MCF 10A (cell line): ENCODE results near the gene CEP89. TPM values are rescaled to one million over a fixed set of nuclear protein-coding genes. Genes with fewer than 3 reads are reported as not detected.
"Not testable (repeated sequence)": the region's sequence is repeated elsewhere in the genome, so short reads cannot be mapped to it uniquely, and the experiment has no call there.

Experiments
- BruUV-seq: library from RNA; stranded (reverse); fragments of 400-500 nt; replicated peaks from 2 replicates; lab custom pipeline; 2021; lab: Mats Ljungman, UMichigan
- CTCF ChIA-PET: fragments of 300-600 bp; sonication (Branson Sonifier 250); formaldehyde crosslinking; extraction: SDS; loops from one replicate; lab custom pipeline; 2021; ENCODE audit warnings: antibody characterized with exemption, inconsistent platforms; lab: Yijun Ruan, JAX
- POLR2A ChIA-PET: fragments of 300-600, 350-650 bp; sonication (Branson Sonifier 250); formaldehyde crosslinking; extraction: SDS; loops from one replicate; lab custom pipeline; 2020; ENCODE audit warnings: antibody characterized with exemption, inconsistent platforms; lab: Yijun Ruan, JAX
- DNase-seq: peaks from one replicate; pipeline ENCODE4 v3.0.0-alpha.2; 2018; ENCODE audit not compliant: unreplicated experiment
- H3K27ac Mint-ChIP-seq: one replicate; pipeline ENCODE4 v1.8.0; 2022; ENCODE audit warnings: mild to moderate bottlenecking, low read depth, mixed read lengths; ENCODE audit not compliant: unreplicated experiment
- H3K27me3 Mint-ChIP-seq: one replicate; pipeline ENCODE4 v1.8.0; 2022; ENCODE audit warnings: mixed read lengths; ENCODE audit not compliant: insufficient read depth, unreplicated experiment
- H3K36me3 Mint-ChIP-seq: one replicate; pipeline ENCODE4 v1.8.0; 2022; ENCODE audit warnings: mild to moderate bottlenecking, moderate library complexity, mixed read lengths; ENCODE audit not compliant: insufficient read depth, unreplicated experiment
- H3K4me1 Mint-ChIP-seq: one replicate; pipeline ENCODE4 v1.8.0; 2022; ENCODE audit warnings: mixed read lengths; ENCODE audit not compliant: insufficient read depth, unreplicated experiment
- H3K4me3 Mint-ChIP-seq: one replicate; pipeline ENCODE4 v1.8.0; 2022; ENCODE audit warnings: mild to moderate bottlenecking, moderate library complexity, mixed read lengths; ENCODE audit not compliant: unreplicated experiment
- H3K9me3 Mint-ChIP-seq: one replicate; pipeline ENCODE4 v1.8.0; 2022; ENCODE audit warnings: mixed read lengths; ENCODE audit not compliant: unreplicated experiment
- intact Hi-C: fragments of 100-400 bp; cut with micrococcal nuclease; formaldehyde crosslinking; loops from 2 replicates; pipeline ENCODE4 v1.14.1; 2022
- total RNA-seq: library from RNA; stranded (reverse); gene quantifications from 2 replicates; pipeline ENCODE4 v1.2.3, GENCODE V29; 2022
- TF ChIP-seq, protein P1 (sequence below): fragments of 200-600 bp; IDR thresholded peaks from one replicate; pipeline ENCODE4 v1.8.0; 2022; ENCODE audit warnings: antibody characterized with exemption, mild to moderate bottlenecking; ENCODE audit not compliant: unreplicated experiment

The CEP89 gene
- total RNA-seq, 1 experiment from 2014 or later: 24.7 TPM

DNA sequence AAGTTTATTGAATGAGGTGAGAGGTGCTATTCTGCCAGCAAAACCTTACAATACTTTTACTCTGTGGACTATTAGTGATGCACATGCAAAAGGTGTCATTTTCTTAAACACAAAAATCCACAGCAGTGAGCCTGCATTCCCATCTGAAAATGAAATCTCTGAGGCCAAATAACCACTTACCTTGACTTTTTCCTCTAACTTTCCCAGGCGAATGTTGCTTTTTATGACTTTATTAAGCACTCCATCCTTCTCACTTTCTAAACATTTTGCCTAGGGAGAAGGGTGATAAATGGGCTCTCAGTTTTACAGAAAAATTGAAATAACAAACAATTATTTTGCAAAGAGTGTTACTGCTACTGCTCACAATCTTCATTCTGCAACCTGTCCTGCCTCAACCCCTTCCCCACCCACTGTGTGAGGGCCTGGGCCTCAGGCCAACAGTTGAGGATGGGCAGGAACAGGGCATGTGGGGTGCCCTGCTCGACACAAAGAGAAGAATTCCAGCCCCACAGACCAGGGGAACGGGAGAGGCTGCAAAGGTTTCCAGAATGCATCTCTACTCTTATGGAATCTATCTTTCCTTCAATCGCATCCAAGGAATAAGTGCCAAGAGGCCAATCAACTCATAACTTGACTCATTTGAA, 84.1 kb downstream of the CEP89 start:
- Mint-ChIP-seq H3K4me1 (no peaks in the 10 kb centered on the region), H3K27me3 (no peaks in the 10 kb centered on the region), H3K9me3 (peaks cover 8% of the 10 kb centered on the region), H3K27ac (no peak overlapping the region), H3K4me3 (no peak overlapping the region), H3K36me3 (peaks cover 5% of the 10 kb centered on the region)
- TF ChIP-seq, protein P1, sequence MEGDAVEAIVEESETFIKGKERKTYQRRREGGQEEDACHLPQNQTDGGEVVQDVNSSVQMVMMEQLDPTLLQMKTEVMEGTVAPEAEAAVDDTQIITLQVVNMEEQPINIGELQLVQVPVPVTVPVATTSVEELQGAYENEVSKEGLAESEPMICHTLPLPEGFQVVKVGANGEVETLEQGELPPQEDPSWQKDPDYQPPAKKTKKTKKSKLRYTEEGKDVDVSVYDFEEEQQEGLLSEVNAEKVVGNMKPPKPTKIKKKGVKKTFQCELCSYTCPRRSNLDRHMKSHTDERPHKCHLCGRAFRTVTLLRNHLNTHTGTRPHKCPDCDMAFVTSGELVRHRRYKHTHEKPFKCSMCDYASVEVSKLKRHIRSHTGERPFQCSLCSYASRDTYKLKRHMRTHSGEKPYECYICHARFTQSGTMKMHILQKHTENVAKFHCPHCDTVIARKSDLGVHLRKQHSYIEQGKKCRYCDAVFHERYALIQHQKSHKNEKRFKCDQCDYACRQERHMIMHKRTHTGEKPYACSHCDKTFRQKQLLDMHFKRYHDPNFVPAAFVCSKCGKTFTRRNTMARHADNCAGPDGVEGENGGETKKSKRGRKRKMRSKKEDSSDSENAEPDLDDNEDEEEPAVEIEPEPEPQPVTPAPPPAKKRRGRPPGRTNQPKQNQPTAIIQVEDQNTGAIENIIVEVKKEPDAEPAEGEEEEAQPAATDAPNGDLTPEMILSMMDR: no peak
- ChIA-PET POLR2A (no interaction called here), CTCF (no interaction called here)
- no peak for DNase-seq
- intact Hi-C loops: no loop called here
- no TSS peak for BruUV-seq

DNA sequence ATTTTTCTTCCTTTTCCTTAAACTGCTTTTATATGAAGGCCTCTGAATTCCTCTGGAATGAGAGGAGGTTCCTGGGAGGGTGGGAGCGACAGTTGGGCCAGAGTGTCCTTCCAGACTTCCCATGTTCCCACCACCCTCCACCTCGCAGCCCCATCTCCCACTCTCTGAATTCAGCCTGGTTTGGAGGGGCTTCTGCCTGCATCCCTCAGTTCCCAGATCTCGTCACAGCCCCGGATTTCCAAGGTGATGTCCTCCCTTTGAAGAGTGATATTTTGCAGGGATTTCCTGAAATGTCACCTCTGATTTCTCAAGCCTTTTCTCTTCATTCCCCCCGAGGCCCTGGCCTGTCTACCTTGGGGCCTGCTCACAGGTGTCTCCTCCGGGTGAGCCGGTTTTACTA, 85.5 kb downstream of the CEP89 start:
- Mint-ChIP-seq H3K36me3 (peaks cover 5% of the 10 kb centered on the region), H3K9me3 (peaks cover under 1% of the 10 kb centered on the region), H3K4me1 (no peaks in the 10 kb centered on the region), H3K27ac (no peak overlapping the region), H3K27me3 (no peaks in the 10 kb centered on the region), H3K4me3 (no peak overlapping the region)
- no TSS peak for BruUV-seq
- ChIA-PET CTCF (no interaction called here), POLR2A (no interaction called here)
- DNase-seq: no peak
- TF ChIP-seq, protein P1: no peak
- intact Hi-C loops: no loop called here

DNA sequence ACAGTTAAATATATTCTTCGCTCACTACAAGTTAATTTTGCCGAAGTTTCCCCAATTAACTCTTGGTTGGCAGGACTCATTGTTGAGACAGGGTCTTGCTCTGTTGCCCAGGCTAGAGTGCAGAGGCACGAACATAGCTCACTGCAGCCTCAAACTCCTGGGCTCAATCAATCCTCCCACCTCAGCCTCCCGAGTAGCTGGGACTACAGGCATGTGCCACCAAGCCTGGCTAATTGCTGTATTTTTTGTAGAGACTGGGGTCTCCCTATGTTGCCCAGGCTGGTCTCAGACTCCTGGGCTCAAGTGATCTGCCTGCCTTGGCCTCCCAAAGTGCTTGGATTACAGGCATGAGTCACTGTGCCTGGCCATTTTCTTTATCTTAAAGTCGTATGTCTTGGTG, 86.5 kb downstream of the CEP89 start:
- intact Hi-C loops, POLR2A ChIA-PET, DNase-seq, H3K4me3 Mint-ChIP-seq, H3K36me3 Mint-ChIP-seq, H3K9me3 Mint-ChIP-seq, H3K27me3 Mint-ChIP-seq, H3K27ac Mint-ChIP-seq, H3K4me1 Mint-ChIP-seq, BruUV-seq: not testable (repeated sequence)
- CTCF ChIA-PET: interaction anchor here (0.7 kb wide), 1 partner anchor 191 kb away, joined by 3 read pairs; no protein-coding TSS in a partner anchor

DNA sequence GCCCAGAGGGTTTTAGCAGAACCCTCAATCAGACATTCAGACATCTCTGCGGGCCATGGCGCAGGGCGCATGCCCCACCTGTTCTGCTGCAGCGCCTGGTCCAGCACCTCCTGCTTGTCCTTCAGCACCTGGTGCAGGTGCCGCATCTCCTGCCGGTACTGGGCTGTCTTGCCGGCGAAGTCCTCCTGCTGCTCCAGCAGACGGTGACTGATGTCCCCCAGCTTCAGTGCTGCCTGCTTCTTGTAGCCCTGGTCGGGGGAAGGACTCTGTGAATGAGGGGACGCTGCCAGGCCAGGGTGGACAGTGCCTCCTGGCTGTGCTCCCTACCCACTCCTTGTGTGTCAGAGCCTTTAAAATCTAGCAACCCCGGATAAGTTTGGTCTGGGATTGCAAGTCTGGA, 90.0 kb downstream of the CEP89 start:
- no peak overlapping the region for H3K27ac Mint-ChIP-seq
- BruUV-seq: no TSS peak
- H3K4me3 Mint-ChIP-seq: no peak overlapping the region
- TF ChIP-seq, protein P1: no peak
- ChIA-PET CTCF (no interaction called here), POLR2A (no interaction called here)
- no peaks in the 10 kb centered on the region for H3K36me3 Mint-ChIP-seq
- H3K9me3 Mint-ChIP-seq: no peaks in the 10 kb centered on the region
- no peak for DNase-seq
- no peaks in the 10 kb centered on the region for H3K4me1 Mint-ChIP-seq
- no peaks in the 10 kb centered on the region for H3K27me3 Mint-ChIP-seq
- intact Hi-C loops: no loop called here
